HepG2 (cell line): ENCODE data around the gene ZNF780B.
"Not testable (repeated sequence)": the region's sequence is repeated elsewhere in the genome, so short reads cannot be mapped to it uniquely, and the experiment has no call there.

Source experiments
- ARID3A ChIP-seq: IDR thresholded peaks from 2 replicates; pipeline ENCODE4 v1.6.1; 2012; ENCODE audit warnings: low read depth, low read length, improper control_type of control experiment
- CHD2 ChIP-seq: IDR thresholded peaks from 2 replicates; pipeline ENCODE4 v1.6.1; 2011; ENCODE audit warnings: low read depth, low read length, improper control_type of control experiment
- CTCF ChIP-seq: sonication (generic); formaldehyde crosslinking; IDR thresholded peaks from 2 replicates; pipeline ENCODE4 v1.5.0; 2020; ENCODE audit warnings: mild to moderate bottlenecking, missing genetic modification reagents, moderate library complexity
- FIP1L1 ChIP-seq: fragments of 200-400 bp; formaldehyde crosslinking; IDR thresholded peaks from 2 replicates; pipeline ENCODE4 v1.6.1; 2018; ENCODE audit warnings: low read depth, mild to moderate bottlenecking, low read length, moderate library complexity, borderline replicate concordance; ENCODE audit not compliant: insufficient read depth
- GABPA ChIP-seq, 2 experiments: IDR thresholded peaks; 2 replicates each; pipeline ENCODE4 v1.6.1; 2011 to 2016; ENCODE audit warnings: low read depth in 2 of 2, low read length in 1 of 2, missing biosample characterization in 1 of 2, missing genetic modification characterization in 1 of 2
- MZF1 ChIP-seq: sonication (generic); formaldehyde crosslinking; IDR thresholded peaks from 2 replicates; pipeline ENCODE4 v1.8.1; 2023; ENCODE audit warnings: mild to moderate bottlenecking, missing genetic modification reagents, borderline replicate concordance
- NFATC3 ChIP-seq: sonication (generic); formaldehyde crosslinking; IDR thresholded peaks from 2 replicates; pipeline ENCODE4 v1.5.1; 2020; ENCODE audit warnings: mild to moderate bottlenecking, missing genetic modification reagents
- PBX2 ChIP-seq: IDR thresholded peaks from 2 replicates; pipeline ENCODE4 v1.6.1; 2016; ENCODE audit warnings: control low read depth
- POLR2A ChIP-seq, 2 experiments: IDR thresholded peaks; 2 replicates each; pipeline ENCODE4 v1.6.1; 2011; ENCODE audit warnings: low read depth in 2 of 2, low read length in 2 of 2, mild to moderate bottlenecking in 1 of 2, moderate library complexity in 1 of 2; ENCODE audit not compliant: insufficient read depth in 1 of 2
- SIN3A ChIP-seq: IDR thresholded peaks from 2 replicates; pipeline ENCODE4 v1.6.1; 2011; ENCODE audit warnings: low read depth, mild to moderate bottlenecking, control low read depth, low read length, borderline replicate concordance
- SMC3 ChIP-seq: IDR thresholded peaks from 2 replicates; pipeline ENCODE4 v1.6.1; 2011; ENCODE audit warnings: low read length, improper control_type of control experiment
- ZNF232 ChIP-seq: sonication (generic); formaldehyde crosslinking; IDR thresholded peaks from 2 replicates; pipeline ENCODE4 v1.4.0; 2020; ENCODE audit warnings: missing genetic modification reagents, borderline replicate concordance
- ZNF484 ChIP-seq: sonication (generic); formaldehyde crosslinking; IDR thresholded peaks from 2 replicates; pipeline ENCODE4 v1.5.1; 2020; ENCODE audit warnings: mild to moderate bottlenecking, low read depth, missing genetic modification reagents, borderline replicate concordance
- ZNF879 ChIP-seq: sonication (generic); formaldehyde crosslinking; IDR thresholded peaks from 2 replicates; pipeline ENCODE4 v1.8.1; 2023; ENCODE audit warnings: missing genetic modification reagents

DNA sequence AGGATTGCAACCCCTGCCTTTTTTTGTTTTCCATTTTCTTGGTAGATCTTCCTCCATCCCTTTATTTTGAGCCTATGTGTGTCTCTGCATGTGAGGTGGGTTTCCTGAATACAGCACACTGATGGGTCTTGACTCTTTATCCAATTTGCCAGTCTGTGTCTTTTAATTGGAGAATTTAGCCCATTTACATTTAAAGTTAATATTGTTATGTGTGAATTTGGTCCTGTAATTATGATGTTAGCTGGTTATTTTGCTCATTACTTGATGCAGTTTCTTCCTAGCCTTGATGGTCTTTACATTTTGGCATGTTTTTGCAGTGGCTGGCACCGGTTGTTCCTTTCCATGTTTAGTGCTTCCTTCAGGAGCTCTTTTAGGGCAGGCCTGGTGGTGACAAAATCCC is 14.3 kb downstream of the ZNF780B start:
- not testable (repeated sequence) for TF ChIP-seq CHD2; ZNF879 (CRISPR knock-in tag); POLR2A (IDR thresholded peaks at IDR 0.05; ENCODE audit: insufficient read depth in 1 of 2, low read depth in 2 of 2, low read length in 2 of 2); NFATC3 (CRISPR knock-in tag); ZNF232; ZNF484 (CRISPR knock-in tag); CTCF; FIP1L1; ARID3A; MZF1 (CRISPR knock-in tag); PBX2 (CRISPR knock-in tag); GABPA (IDR thresholded peaks at IDR 0.05; ENCODE audit: low read depth, low read length); GABPA (CRISPR knock-in tag; IDR thresholded peaks at IDR 0.05; ENCODE audit: low read depth); SMC3; SIN3A
